PC-9 (cell line): ENCODE measurements around the gene CTNNB1.

Experiments used
- EZH2 ChIP-seq: fragments of 200-600 bp; sonication (generic); IDR thresholded peaks from 2 replicates; pipeline ENCODE4 v1.8.0; 2017; ENCODE audit warnings: antibody characterized with exemption, low read depth
- TF ChIP-seq, protein P1 (sequence below): fragments of 200-600 bp; sonication (generic); conservative IDR thresholded peaks from 2 replicates; pipeline ENCODE4 v1.6.1; 2017; ENCODE audit warnings: mixed run types, antibody characterized with exemption, mild to moderate bottlenecking, moderate library complexity

DNA sequence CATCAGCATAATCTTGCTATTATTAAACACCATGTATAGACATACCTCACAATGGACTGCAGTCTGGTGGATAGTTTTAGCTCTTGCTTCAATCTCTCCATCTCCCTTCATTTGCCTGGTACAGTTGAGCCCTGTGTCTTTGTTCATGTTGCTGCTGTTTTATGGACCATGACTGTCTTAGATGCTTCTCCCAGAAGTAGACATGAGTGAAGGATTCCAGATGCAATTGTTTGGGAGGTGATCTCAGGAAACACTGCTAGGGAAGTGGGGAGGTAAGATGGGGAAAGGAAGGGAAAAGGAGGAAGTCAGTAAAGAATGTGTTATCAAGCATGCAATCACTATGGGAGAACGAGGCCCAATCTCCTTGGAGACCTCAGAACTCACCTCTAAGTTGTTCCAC is 36.3 kb upstream of the CTNNB1 start:
- no peak for TF ChIP-seq EZH2
- TF ChIP-seq, protein P1, sequence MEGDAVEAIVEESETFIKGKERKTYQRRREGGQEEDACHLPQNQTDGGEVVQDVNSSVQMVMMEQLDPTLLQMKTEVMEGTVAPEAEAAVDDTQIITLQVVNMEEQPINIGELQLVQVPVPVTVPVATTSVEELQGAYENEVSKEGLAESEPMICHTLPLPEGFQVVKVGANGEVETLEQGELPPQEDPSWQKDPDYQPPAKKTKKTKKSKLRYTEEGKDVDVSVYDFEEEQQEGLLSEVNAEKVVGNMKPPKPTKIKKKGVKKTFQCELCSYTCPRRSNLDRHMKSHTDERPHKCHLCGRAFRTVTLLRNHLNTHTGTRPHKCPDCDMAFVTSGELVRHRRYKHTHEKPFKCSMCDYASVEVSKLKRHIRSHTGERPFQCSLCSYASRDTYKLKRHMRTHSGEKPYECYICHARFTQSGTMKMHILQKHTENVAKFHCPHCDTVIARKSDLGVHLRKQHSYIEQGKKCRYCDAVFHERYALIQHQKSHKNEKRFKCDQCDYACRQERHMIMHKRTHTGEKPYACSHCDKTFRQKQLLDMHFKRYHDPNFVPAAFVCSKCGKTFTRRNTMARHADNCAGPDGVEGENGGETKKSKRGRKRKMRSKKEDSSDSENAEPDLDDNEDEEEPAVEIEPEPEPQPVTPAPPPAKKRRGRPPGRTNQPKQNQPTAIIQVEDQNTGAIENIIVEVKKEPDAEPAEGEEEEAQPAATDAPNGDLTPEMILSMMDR: no peak
